ENCODE data around the gene OXCT1. TPM values are rescaled to one million over a fixed set of nuclear protein-coding genes. Genes with fewer than 3 reads are reported as not detected.

OXCT1 gene
- total RNA-seq, 1 experiment from 2014 or later, result 20.6 TPM

GRCh38 chr5:41788941-41789368 lies 81.3 kb downstream of the OXCT1 start:
- H3K27me3 Mint-ChIP-seq (ENCODE audit: low read depth), result no peaks in the 10 kb centered on the region
- H3K9me3 Mint-ChIP-seq, result no peaks in the 10 kb centered on the region
- no peak overlapping the region for H3K27ac Mint-ChIP-seq
- H3K36me3 Mint-ChIP-seq, result no peaks in the 10 kb centered on the region
- POLR2A ChIA-PET, result no interaction called here
- DNase-seq (ENCODE audit: low spot score) (no peak), ATAC-seq (no peak)
- no peak overlapping the region for H3K4me3 Mint-ChIP-seq
- no peak for TF ChIP-seq SMAD3 (CRISPR knock-in tag; IDR thresholded peaks at IDR 0.05; ENCODE audit: borderline replicate concordance)
- no peak for TF ChIP-seq ATF1 (CRISPR knock-in tag; IDR thresholded peaks at IDR 0.05)
- no peak for TF ChIP-seq NR3C1 (CRISPR knock-in tag; conservative IDR thresholded peaks at IDR 0.05; ENCODE audit: low read depth)
- TF ChIP-seq, protein P1, sequence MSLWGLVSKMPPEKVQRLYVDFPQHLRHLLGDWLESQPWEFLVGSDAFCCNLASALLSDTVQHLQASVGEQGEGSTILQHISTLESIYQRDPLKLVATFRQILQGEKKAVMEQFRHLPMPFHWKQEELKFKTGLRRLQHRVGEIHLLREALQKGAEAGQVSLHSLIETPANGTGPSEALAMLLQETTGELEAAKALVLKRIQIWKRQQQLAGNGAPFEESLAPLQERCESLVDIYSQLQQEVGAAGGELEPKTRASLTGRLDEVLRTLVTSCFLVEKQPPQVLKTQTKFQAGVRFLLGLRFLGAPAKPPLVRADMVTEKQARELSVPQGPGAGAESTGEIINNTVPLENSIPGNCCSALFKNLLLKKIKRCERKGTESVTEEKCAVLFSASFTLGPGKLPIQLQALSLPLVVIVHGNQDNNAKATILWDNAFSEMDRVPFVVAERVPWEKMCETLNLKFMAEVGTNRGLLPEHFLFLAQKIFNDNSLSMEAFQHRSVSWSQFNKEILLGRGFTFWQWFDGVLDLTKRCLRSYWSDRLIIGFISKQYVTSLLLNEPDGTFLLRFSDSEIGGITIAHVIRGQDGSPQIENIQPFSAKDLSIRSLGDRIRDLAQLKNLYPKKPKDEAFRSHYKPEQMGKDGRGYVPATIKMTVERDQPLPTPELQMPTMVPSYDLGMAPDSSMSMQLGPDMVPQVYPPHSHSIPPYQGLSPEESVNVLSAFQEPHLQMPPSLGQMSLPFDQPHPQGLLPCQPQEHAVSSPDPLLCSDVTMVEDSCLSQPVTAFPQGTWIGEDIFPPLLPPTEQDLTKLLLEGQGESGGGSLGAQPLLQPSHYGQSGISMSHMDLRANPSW (CRISPR knock-in tag; conservative IDR thresholded peaks at IDR 0.05; ENCODE audit: low read depth), result no peak
- no peak for TF ChIP-seq ESRRA (CRISPR knock-in tag; IDR thresholded peaks at IDR 0.05; ENCODE audit: borderline replicate concordance)
- TF ChIP-seq, protein P2, sequence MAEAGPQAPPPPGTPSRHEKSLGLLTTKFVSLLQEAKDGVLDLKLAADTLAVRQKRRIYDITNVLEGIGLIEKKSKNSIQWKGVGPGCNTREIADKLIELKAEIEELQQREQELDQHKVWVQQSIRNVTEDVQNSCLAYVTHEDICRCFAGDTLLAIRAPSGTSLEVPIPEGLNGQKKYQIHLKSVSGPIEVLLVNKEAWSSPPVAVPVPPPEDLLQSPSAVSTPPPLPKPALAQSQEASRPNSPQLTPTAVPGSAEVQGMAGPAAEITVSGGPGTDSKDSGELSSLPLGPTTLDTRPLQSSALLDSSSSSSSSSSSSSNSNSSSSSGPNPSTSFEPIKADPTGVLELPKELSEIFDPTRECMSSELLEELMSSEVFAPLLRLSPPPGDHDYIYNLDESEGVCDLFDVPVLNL (CRISPR knock-in tag; IDR thresholded peaks at IDR 0.05; ENCODE audit: borderline replicate concordance, low read depth), result no peak
- CTCF ChIA-PET, result no interaction called here
- peaks cover 27% of the 10 kb centered on the region for H3K4me1 Mint-ChIP-seq

GRCh38 chr5:41787265-41787664 lies 83.0 kb downstream of the OXCT1 start:
- Mint-ChIP-seq H3K4me3 (no peak overlapping the region), H3K9me3 (no peaks in the 10 kb centered on the region), H3K27me3 (ENCODE audit: low read depth) (no peaks in the 10 kb centered on the region), H3K27ac (no peak overlapping the region), H3K4me1 (peaks cover 27% of the 10 kb centered on the region), H3K36me3 (no peaks in the 10 kb centered on the region)
- ChIA-PET POLR2A (no interaction called here), CTCF (interaction anchor here (0.7 to 0.9 kb wide), 2 partner anchors 56 to 464 kb away, joined by 3 to 7 read pairs; no protein-coding TSS in a partner anchor)
- TF ChIP-seq FOXJ3 (CRISPR knock-in tag; IDR thresholded peaks at IDR 0.05; ENCODE audit: borderline replicate concordance), result no peak
- no peak for TF ChIP-seq CREM (CRISPR knock-in tag; IDR thresholded peaks at IDR 0.05)
- TF ChIP-seq ELF4 (CRISPR knock-in tag; IDR thresholded peaks at IDR 0.05; ENCODE audit: low read depth), result no peak
- TF ChIP-seq ATF2 (CRISPR knock-in tag; IDR thresholded peaks at IDR 0.05; ENCODE audit: borderline replicate concordance, low read depth), result no peak
- no peak for TF ChIP-seq GRHL2 (CRISPR knock-in tag; IDR thresholded peaks at IDR 0.05; ENCODE audit: insufficient replicate concordance, severe bottlenecking)
- DNase-seq (ENCODE audit: low spot score) (no peak), ATAC-seq (peak; percentile 38; the same call in 1 of the 2 replicates)

DNA sequence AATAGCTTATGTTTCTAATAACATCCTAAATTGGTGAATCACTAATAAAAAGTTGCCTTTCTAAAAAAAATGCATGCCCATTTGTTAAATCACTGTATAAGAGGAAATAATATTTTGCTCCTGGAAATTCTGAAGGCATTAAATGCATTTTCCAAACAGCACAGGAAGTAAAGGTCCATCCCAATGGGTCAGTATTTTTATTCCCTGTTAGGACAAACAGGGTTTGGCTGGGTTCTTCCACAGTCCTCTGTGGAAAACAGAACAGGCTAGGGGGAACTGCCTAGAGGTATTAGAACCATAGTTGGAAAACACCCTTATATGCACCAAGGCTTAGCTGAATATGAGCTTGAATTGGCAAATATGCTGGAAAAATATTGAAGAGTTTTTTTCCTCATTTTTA lies 85.2 kb downstream of the OXCT1 start:
- no peaks in the 10 kb centered on the region for H3K9me3 Mint-ChIP-seq
- H3K27me3 Mint-ChIP-seq (ENCODE audit: low read depth), result no peaks in the 10 kb centered on the region
- POLR2A ChIA-PET, result no interaction called here
- H3K36me3 Mint-ChIP-seq, result no peaks in the 10 kb centered on the region
- ATAC-seq (no peak), DNase-seq (ENCODE audit: low spot score) (no peak)
- TF ChIP-seq PRRX2 (CRISPR knock-in tag; IDR thresholded peaks at IDR 0.05) (no peak), IRF1 (CRISPR knock-in tag; IDR thresholded peaks at IDR 0.05) (no peak), HMGA2 (CRISPR knock-in tag; IDR thresholded peaks at IDR 0.05) (no peak), E2F1 (CRISPR knock-in tag; IDR thresholded peaks at IDR 0.05) (no peak), NR1H2 (CRISPR knock-in tag; IDR thresholded peaks at IDR 0.05) (no peak), ZNF219 (CRISPR knock-in tag; IDR thresholded peaks at IDR 0.05; ENCODE audit: borderline replicate concordance) (no peak), OVOL2 (CRISPR knock-in tag; IDR thresholded peaks at IDR 0.05; ENCODE audit: borderline replicate concordance) (no peak), ZNF138 (CRISPR knock-in tag; conservative IDR thresholded peaks at IDR 0.05) (no peak)
- no peak overlapping the region for H3K27ac Mint-ChIP-seq
- no peak overlapping the region for H3K4me3 Mint-ChIP-seq
- CTCF ChIA-PET, result no interaction called here
- H3K4me1 Mint-ChIP-seq, result peaks cover 27% of the 10 kb centered on the region

Data from WTC11 (cell line).